Femur (tissue), 1 donor: Measurements from ENCODE around the gene STAG1.

Experiments used
- DNase-seq: peaks from one replicate; pipeline ENCODE4 v3.0.0-alpha.2; 2017

The STAG1 gene

DNA sequence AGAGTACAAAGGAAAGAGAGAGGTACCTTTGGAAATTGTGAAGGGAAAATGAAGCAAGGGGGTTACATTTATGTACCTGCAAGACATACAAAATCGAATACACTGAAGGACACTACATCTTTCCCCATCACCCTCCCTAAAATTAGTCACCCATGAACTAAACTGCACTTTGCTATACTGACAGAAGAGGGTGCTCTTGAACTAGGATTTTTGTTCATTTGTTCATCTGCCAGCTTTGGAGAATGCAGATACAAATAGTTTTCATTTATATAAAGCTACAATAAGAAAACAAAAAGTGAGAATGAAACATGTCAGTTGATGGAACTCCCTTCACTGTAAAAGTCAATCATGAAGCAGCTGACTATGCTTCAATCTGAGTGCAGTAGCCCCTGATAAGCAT lies 446.3 kb downstream of the STAG1 start:
- DNase-seq: no peak

DNA sequence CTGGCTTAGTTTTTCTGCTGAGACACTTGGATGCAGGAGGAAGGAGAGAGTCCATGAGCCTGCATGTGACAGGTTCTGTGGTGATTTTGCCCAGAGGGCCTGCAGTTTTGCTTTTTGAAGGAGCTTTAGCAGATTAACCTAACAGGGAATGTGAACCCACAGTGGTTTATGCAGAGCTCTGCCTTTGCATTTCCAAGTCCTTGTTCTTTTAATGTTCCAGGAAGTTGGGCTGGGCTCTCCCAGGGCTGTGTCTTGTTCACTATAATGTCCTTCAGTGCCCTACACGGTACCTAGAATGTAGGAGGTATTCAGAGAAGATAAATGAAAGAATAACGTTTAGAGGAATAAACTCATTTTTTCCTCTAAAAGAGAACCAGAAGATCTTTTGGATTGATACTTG lies 451.7 kb downstream of the STAG1 start:
- no peak for DNase-seq

DNA sequence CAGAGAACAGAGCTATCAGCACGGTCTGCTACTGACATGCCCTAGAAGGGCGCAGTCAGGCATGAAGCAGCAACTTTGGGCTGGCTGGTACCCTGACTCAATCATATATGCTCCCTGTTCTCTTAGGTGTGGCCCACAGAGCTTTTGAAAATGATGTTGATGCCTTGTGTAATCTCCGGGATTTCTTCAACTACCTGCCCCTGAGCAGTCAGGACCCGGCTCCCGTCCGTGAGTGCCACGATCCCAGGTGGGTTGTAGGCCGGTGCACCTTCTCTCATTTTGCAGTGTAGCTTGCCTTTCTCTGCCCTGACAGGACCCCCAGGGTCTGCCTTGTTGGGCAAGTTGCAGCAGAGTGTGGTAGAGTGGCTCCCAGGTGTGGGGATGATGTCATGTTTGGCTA lies 454.4 kb downstream of the STAG1 start:
- DNase-seq: no peak

DNA sequence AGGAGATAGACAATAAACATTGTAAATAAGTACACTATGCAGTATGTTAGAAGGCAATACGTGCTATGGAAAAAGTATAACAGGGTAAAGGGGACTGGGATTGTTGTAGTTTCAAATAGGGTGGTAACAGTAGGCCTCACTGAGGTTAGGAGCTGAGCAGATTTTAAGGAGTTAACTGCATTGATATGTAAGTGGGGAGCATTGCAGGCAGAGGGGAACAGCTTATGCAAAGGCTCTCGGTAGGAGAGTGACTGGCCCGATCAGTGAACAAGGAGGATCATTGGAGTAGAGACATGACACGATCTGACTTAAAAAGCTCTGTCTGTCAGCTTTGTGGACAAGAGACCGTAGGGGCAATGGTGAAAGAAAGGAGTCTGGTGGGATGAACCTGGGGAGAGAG lies 455.2 kb downstream of the STAG1 start:
- no peak for DNase-seq

DNA sequence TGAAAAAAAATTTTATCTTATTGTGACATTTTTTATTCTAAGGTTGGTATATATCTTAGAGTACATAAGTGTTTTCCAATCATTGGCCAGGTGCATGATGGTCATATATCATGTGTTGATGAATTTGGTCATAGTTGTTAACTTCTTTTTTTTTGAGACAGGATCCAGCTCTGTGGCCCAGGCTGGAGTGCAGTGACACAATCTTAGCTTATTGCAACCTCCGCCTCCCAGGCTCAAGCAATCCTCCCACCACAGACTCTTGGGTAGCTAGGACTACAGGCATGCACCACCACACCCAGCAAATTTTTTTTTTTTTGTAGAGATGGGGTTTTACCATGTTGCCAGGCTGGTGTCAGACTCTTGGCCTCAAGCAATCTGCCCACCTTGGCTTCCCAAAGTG lies 458.0 kb downstream of the STAG1 start:
- DNase-seq: no peak

DNA sequence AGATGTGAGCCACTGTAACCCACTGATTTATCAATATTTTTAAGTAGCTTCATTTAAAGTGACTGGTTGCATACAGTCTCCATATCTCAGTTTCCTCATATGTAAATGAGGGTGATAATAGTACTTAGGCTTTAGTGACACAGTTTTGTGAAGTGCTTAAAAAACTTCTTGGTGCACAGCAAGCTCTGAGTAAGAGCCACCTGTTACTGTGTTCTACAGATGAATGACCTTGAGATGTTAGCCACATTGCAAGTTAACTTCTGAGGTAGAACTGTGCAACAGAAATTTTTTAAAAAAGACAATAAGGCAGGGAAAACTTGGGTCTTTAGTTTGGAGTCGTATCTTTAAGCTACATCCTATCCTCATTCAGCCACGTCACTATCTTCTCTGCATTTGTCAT lies 458.9 kb downstream of the STAG1 start:
- no peak for DNase-seq

DNA sequence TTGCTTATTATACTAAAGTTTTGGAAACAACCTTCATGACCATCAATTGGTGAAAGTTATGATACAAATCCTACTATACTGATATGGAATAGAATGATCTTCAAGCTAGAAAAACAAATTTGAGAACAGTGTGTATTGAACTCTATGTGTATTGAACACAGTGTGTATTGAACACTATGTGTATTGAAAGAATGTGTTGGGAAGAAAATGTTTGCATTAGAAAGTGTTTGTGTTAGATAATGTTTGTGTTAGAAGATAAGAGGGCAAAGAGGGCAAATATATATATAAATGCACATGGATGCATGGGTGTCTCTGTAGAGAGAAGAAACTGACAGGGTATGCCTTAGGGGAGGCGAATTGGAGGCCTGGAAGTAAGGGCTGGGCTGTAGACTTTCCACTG lies 459.7 kb downstream of the STAG1 start:
- no peak for DNase-seq

DNA sequence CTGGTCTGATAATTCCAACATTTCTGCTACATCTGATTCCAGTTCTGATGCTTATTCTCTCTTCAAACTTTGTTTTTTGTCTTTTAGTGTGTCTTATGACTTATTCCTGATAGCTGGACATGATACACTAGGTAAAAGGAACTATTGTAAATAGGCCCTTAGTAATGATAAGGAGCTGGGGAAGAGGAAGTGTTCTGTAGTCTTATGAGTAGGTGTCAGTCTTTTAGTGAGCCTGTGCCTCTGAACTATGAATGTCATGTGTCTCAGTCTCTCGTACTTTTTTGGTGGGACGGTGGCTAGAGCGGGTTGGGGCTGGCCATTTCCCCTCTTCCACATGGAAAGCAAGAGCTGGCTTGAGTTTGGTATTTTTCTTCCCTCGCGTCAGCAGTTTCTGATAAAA lies 460.9 kb downstream of the STAG1 start:
- DNase-seq: no peak
